C1 segment of cervical spinal cord (tissue), 14 donors: Measurements from ENCODE around the gene ANKRD65.
"Not testable (repeated sequence)": the region's sequence is repeated elsewhere in the genome, so short reads cannot be mapped to it uniquely, and the experiment has no call there.

ENCODE experiments used
- DNase-seq, 14 donors: peaks; one replicate each; lab custom pipeline; 2025; lab: John Stamatoyannopoulos, UW

The ANKRD65 gene

GRCh38 chr1:1430992-1431844, 10.1 kb upstream of the ANKRD65 start:
- DNase-seq = peak in 2 of 14 donors; percentile 53 to 59

- DNase-seq = peak in 12 of 14 donors; percentile 10 to 79 (median 64)
Observed at GRCh38 chr1:1430114-1430982, 9.3 kb upstream of the ANKRD65 start.

GRCh38 chr1:1429671-1430073, 8.6 kb upstream of the ANKRD65 start:
- DNase-seq = no peak

- DNase-seq = not testable (repeated sequence)
Observed at GRCh38 chr1:1428967-1429366, 7.9 kb upstream of the ANKRD65 start.

- no peak for DNase-seq
Observed at GRCh38 chr1:1428174-1428573, 7.1 kb upstream of the ANKRD65 start.

GRCh38 chr1:1427820-1428148, 6.7 kb upstream of the ANKRD65 start:
- DNase-seq = no peak

- peak in 5 of 14 donors; percentile 17 to 64 (median 54) for DNase-seq
Observed at GRCh38 chr1:1427106-1427819, 6.2 kb upstream of the ANKRD65 start.

GRCh38 chr1:1426496-1427105, 5.5 kb upstream of the ANKRD65 start:
- peak in 10 of 14 donors; percentile 35 to 86 (median 71) for DNase-seq

GRCh38 chr1:1425753-1426495, 4.8 kb upstream of the ANKRD65 start:
- DNase-seq = peak in 12 of 14 donors; percentile 15 to 83 (median 64)

GRCh38 chr1:1425426-1425752, 4.3 kb upstream of the ANKRD65 start:
- no peak for DNase-seq

GRCh38 chr1:1424707-1425106, 3.6 kb upstream of the ANKRD65 start:
- no peak for DNase-seq

GRCh38 chr1:1423245-1423597, 2.1 kb upstream of the ANKRD65 start:
- DNase-seq = no peak

- no peak for DNase-seq
Observed at GRCh38 chr1:1422465-1423244, 1.6 kb upstream of the ANKRD65 start.

GRCh38 chr1:1421907-1422464, 910 bp upstream of the ANKRD65 start:
- DNase-seq = no peak

GRCh38 chr1:1420654-1421141, 378 bp downstream of the ANKRD65 start:
- no peak for DNase-seq

GRCh38 chr1:1419813-1420653, 1.0 kb downstream of the ANKRD65 start:
- peak in 4 of 14 donors; percentile 31 to 62 (median 36) for DNase-seq

GRCh38 chr1:1419363-1419812, 1.7 kb downstream of the ANKRD65 start:
- DNase-seq = no peak
